GM18526 (cell line): ENCODE results near the gene IGFBP2.

ENCODE experiments used
- POLR2A ChIP-seq: IDR thresholded peaks from 3 replicates; pipeline ENCODE4 v1.6.1; 2011; ENCODE audit not compliant: insufficient read length; ENCODE audit errors: extremely low read depth

The IGFBP2 gene

GRCh38 chr2:216680951-216681629 lies 47.9 kb downstream of the IGFBP2 start:
- no peak for TF ChIP-seq POLR2A

- TF ChIP-seq POLR2A = no peak
Measured at GRCh38 chr2:216681683-216682082, 48.5 kb downstream of the IGFBP2 start.

DNA sequence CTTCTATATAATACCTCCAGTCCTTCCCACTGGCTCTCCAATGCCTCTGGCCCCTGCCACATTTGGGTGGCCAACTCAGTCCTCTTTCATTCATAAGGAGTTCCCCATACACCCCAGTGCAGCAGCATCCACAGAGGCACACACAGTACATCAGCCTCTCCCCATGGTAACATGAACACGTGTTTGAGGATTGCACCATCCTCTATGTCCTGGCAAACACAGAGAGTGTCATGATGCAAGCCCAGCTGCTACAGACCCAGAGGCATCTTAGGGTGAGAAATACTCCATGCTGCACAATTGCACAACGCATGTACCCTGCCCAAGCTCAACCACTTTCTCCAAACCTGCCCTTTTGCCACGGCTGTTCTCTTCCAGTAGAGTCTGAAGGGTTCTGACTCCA lies 50.6 kb downstream of the IGFBP2 start:
- TF ChIP-seq POLR2A = no peak

GRCh38 chr2:216685327-216685875 lies 52.2 kb downstream of the IGFBP2 start:
- TF ChIP-seq POLR2A = no peak

DNA sequence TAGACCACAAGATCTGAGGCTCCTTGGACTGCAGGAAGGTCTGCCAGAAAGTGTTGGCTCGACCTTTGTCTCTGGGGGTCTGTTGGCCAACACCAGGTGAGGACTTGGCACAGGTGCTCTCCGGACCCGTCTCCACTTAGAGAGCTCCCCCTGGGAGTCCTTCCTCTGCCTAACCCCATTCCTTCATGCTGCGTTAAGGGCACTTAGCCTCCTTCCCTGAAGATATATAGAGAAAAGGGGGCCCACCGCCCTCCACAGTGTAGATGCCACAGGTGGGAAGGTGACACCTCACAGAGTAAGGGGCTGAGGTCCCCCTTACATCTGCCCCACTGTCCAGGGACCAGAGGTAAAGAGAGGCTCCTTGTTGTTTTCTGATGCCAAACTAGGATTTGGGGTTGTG lies 53.9 kb downstream of the IGFBP2 start:
- no peak for TF ChIP-seq POLR2A

DNA sequence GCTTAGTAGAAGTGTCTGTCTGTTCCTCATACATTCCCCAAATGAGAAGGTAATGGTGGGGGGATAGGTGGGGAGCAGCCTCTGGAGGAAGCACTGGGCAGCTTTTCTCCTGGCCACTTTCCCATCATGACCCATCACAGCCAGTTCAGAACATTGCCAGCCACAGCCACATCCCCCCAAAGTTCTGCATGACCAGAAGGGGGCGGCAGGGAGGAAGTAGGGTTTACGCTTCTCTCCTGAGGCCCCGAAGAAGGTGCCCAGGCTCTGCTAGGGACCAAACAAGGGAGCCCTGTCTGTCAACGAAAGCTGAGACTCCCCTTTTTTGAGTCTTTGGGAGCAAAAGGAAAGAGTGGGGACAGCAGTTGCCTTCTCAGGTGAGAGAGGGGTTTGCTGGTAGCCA lies 54.4 kb downstream of the IGFBP2 start:
- no peak for TF ChIP-seq POLR2A

GRCh38 chr2:216688731-216689340 lies 55.6 kb downstream of the IGFBP2 start:
- no peak for TF ChIP-seq POLR2A

- TF ChIP-seq POLR2A = no peak
Measured at GRCh38 chr2:216689397-216689796, 56.2 kb downstream of the IGFBP2 start.

DNA sequence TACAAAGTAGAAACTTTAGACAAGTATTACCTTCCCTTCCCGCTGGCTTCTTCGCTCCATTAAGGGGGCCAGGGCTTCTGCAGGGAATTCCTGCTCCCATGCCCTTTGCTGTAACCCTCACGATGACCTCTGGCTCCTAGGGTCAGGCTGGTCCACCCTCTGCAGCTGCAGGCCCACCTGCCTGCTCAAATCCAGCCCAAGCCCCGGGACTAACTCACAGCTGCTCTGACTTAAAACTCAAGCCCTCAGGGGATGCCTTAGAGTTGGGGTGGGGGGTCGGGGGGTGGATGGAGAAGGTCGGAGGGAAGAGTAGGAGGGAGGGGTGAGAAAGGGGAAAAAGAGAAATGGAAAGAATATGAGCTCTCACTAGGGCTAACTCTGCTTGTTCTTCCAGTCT lies 57.2 kb downstream of the IGFBP2 start:
- no peak for TF ChIP-seq POLR2A

DNA sequence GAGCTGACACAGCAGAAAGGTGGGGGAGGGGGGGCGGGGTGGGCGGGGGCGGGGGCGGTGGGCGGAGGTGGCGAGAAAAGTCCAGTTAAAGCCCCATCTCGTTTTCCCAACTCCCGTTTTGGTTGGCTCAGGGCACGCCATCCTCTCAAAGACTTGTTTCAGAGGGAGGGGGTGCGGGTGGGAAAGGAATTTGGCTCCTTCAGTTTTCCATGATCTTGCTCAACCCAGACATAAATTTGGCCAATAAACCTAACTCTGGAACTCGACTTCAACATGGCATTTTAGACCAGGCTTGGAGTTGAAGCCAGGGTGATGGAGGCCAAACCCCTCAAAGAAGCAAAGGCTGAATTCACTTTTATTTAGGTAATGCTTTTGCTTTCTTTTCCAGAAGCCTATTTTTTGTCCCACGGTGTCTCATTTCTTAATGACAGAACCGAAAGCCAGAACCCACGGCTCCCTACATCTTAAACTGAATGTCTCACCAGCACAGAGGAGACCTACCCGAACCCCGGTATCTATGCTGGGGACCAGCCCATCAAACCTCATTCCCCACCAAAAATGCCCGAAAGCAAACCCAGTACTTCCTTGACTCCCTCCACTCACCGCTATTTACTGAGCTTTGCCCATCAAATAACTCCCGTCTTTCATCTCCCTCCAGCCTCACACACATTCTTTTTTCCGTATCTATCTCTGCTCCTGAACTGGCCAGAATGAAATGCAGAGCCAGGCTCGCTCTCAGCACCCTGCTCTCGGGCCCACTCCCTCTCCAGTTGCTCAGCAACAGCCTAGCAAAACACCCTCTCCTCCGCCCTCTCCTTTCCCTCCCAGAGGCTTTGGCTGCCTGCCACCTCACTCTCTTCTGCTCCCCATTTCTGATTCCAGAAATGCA lies 57.9 kb downstream of the IGFBP2 start:
- no peak for TF ChIP-seq POLR2A

DNA sequence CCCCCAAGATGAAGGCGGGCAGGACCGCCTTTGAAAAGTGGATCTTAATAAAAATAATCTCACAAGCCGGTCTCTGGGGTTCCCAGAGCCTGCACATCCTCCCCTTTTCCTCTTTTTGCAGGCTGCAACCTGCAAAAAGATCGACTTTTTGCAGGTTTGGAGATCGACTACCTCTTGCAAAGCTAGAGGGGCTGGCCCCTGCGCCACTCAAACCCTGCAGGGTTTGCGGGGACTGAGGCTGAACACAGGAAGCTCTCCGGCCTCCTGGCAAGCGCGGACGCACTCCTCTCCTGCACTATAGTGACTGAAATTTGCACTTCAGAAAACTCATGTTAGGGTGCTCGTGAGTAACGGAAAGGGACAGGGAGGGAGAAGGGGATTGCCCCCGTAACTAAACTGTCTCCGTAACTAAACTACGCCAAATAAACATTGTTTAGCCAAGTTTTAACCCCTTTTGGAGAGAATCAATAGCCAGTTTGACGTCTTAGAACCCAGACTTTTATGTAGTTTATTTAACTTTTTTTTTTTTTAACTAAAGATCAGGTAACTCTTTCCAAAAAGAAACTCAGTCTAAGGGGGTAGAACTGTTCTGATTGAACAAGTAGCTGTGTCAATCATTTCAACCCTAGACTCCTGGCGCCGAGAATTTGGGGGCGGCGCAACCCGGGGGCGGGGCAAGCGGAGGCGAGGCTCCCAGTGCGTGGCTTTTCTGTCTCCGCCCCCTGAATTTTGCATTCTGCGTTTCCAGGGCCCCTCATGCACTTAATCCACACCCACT lies 59.6 kb downstream of the IGFBP2 start:
- TF ChIP-seq POLR2A = no peak

DNA sequence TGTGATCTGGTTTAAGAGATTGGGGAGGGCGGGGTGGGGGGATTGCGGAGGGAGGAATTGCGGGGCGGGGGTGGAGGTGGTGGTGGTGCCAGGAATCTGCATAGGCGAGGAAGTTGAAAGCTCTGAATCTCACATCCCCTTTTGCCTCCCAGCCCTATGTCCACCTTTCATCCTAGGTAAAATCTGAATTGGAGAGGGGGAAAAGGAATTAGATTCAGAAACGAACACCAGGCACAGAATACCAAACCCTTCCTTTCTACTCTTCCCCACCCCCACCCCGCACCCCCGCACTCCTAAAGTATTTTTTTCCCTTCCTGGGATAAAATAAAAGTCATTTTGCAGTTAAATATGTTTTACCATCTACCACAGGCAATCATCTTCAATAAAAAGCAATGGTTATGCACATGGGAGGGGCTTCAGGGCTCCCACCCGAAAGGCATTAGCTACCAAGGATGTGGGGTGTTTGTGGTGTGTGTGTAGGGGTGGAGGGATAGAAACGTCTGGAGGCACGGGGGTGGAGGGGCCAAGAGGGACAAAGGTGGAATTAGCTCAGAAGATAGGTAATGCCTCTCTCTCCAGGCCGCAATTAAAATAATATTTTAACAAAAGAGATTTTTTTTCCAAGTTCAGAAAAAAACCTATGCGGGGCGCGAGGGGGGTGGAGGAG lies 60.3 kb downstream of the IGFBP2 start:
- TF ChIP-seq POLR2A = no peak

- no peak for TF ChIP-seq POLR2A
Measured at GRCh38 chr2:216694082-216694825, 61.0 kb downstream of the IGFBP2 start.

DNA sequence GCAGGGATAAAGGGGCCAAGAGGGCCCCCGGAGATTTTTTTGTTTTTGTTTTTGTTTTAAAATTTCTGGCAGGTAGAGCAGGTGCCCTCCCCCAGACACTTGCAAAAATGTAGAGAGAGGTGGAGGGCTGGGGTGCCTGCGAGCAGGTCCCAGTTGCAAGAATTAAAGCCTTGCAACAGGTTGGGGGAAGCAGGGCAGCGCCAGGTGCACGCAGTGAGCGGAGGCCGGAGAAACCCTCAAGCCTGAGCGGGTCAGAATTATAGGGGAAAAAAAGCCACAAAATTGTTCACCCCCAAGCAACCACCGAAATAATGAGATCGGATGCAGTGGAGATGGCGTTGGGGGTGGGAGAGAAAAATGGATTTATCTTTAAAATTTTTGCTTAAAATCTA lies 61.6 kb downstream of the IGFBP2 start:
- TF ChIP-seq POLR2A = no peak
